ENCODE measurements around the gene DHX29.

DHX29 gene

DNA sequence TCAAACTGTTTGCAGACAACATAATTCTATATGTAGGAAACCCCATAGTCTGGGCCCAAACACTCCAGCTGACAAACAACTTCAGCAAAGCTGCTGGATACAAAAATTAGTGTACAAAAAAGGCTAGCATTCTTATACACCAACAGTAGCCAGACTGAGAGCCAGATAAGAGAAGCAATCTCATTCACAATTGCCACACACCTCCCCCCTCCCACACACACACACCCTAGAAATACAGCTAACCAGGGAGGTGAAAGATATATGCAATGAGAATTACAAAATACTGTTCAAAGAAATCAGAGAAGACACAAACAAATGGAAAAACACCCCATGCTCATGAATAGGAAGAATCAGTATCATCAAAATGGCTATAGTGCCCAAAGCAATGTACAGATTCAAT, 9.3 kb upstream of the DHX29 start:
- Histone ChIP-seq H3K27ac (no peak overlapping the region), H3K4me3 (ENCODE audit: low read depth, low read length) (no peak overlapping the region), H3K36me3 (ENCODE audit: control insufficient read depth, insufficient read depth, low read length) (no peaks in the 10 kb centered on the region), H3K9me3 (ENCODE audit: control insufficient read depth, low read length) (no peaks in the 10 kb centered on the region), H3K9ac (no peak overlapping the region), H2AFZ (no peak overlapping the region), H3K4me1 (no peaks in the 10 kb centered on the region), H3K79me2 (peaks cover 31% of the 10 kb centered on the region), H3K27me3 (ENCODE audit: control insufficient read depth, insufficient read depth, low read length) (no peaks in the 10 kb centered on the region), H3K4me2 (ENCODE audit: low read length) (no peak overlapping the region)
- TF ChIP-seq, protein P1, sequence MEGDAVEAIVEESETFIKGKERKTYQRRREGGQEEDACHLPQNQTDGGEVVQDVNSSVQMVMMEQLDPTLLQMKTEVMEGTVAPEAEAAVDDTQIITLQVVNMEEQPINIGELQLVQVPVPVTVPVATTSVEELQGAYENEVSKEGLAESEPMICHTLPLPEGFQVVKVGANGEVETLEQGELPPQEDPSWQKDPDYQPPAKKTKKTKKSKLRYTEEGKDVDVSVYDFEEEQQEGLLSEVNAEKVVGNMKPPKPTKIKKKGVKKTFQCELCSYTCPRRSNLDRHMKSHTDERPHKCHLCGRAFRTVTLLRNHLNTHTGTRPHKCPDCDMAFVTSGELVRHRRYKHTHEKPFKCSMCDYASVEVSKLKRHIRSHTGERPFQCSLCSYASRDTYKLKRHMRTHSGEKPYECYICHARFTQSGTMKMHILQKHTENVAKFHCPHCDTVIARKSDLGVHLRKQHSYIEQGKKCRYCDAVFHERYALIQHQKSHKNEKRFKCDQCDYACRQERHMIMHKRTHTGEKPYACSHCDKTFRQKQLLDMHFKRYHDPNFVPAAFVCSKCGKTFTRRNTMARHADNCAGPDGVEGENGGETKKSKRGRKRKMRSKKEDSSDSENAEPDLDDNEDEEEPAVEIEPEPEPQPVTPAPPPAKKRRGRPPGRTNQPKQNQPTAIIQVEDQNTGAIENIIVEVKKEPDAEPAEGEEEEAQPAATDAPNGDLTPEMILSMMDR (IDR thresholded peaks at IDR 0.05): no peak

DNA sequence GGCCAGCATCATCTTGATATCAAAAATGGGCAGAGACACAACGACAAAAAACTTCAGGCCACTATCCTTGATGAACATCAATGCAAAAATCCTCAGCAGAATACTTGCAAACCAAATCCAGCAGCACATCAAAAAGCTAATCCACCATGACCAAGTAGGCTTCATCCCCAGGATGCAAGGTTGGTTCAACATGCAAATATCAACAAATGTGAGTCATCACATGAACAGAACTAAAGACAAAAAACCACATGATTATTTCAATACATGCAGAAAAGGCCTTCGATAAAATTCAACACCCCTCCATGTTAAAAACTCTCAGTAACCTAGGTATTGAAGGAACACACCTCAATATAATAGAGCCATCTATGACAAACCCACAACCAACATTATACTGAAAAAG, 8.8 kb upstream of the DHX29 start:
- Histone ChIP-seq H3K9me3 (ENCODE audit: control insufficient read depth, low read length) (no peaks in the 10 kb centered on the region), H3K4me1 (no peaks in the 10 kb centered on the region), H3K4me3 (ENCODE audit: low read depth, low read length) (no peak overlapping the region), H3K4me2 (ENCODE audit: low read length) (no peak overlapping the region), H2AFZ (no peak overlapping the region), H3K27me3 (ENCODE audit: control insufficient read depth, insufficient read depth, low read length) (no peaks in the 10 kb centered on the region), H3K36me3 (ENCODE audit: control insufficient read depth, insufficient read depth, low read length) (no peaks in the 10 kb centered on the region), H3K79me2 (peaks cover 32% of the 10 kb centered on the region), H3K27ac (no peak overlapping the region), H3K9ac (no peak overlapping the region)
- TF ChIP-seq, protein P1 (IDR thresholded peaks at IDR 0.05): no peak

DNA sequence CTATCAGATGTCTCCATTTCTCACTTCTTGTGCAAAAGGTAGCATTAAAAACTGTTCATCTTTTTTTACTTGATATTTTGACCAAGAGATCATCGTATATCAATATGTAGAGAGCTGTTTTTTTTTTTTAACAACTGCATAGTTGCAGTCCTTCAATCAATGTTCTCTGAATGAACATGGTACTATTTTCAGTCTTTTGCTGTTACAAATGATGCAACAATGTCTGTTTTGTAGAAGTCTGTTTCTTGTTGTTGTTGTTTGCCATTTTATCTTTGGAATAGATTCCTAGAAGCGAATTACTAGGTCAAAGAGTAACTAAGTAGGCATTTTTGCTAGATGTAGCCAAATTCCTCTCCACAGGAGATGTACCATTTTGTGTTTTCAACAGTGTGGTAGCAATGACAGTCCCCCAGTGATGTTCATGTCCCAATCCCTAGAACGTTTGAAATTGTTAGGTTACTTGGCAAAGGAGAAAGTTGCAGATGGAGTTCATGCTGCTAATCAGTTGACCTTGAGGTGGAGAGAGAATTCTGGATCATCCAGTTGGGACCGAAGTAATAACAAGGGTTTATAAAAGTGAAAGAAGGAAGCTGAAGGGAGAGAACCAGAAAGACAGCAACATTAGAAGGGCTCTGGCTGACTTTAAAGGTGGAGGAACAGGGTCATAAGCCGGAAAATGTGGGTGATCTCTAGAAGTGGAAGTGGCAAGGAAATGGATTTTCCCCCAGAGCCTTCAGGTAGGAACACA, 6.5 kb upstream of the DHX29 start:
- H3K27ac ChIP-seq: no peak overlapping the region
- TF ChIP-seq, protein P1 (IDR thresholded peaks at IDR 0.05): no peak
- no peak overlapping the region for H3K4me3 ChIP-seq (ENCODE audit: low read depth, low read length)
- no peaks in the 10 kb centered on the region for H3K27me3 ChIP-seq (ENCODE audit: control insufficient read depth, insufficient read depth, low read length)
- H3K36me3 ChIP-seq (ENCODE audit: control insufficient read depth, insufficient read depth, low read length): no peaks in the 10 kb centered on the region
- no peak overlapping the region for H3K9ac ChIP-seq
- peaks cover 6% of the 10 kb centered on the region for H3K4me1 ChIP-seq
- H2AFZ ChIP-seq: no peak overlapping the region
- H3K9me3 ChIP-seq (ENCODE audit: control insufficient read depth, low read length): no peaks in the 10 kb centered on the region
- H3K79me2 ChIP-seq: peaks cover 47% of the 10 kb centered on the region
- H3K4me2 ChIP-seq (ENCODE audit: low read length): no peak overlapping the region

DNA sequence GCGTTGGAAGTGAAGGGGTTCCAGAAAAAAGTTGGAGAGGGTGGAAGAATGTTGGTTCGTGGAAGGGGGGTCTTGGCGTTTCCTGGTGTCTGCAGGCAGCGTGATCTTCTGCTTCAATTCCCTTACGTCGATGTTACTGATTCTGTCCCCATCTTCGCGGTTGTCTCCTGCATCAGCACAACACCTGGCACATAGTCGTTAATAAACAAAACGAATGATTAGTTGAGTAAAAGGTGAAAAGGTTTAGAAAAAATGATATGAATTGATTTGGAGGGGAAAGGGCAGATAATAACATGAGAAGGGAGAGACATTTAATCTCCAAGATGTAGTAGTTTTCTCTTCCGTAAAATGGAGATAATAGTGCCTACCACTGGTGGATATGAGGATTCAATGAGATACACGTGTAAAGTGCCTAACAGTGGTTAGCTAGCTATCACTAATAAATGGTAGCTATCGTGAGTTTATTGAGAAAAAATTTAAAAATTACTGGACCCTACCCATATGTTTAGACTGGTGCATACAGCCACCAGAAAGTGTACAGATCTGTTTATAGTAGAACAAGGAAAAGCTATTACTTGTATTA, 851 bp upstream of the DHX29 start:
- H3K27ac ChIP-seq: peak overlapping the region; percentile 92
- H2AFZ ChIP-seq: peak overlapping the region; percentile 94
- H3K4me1 ChIP-seq: peaks cover 18% of the 10 kb centered on the region
- no peaks in the 10 kb centered on the region for H3K36me3 ChIP-seq (ENCODE audit: control insufficient read depth, insufficient read depth, low read length)
- H3K9ac ChIP-seq: peak overlapping the region; percentile 65
- H3K27me3 ChIP-seq (ENCODE audit: control insufficient read depth, insufficient read depth, low read length): no peaks in the 10 kb centered on the region
- peaks cover 60% of the 10 kb centered on the region for H3K79me2 ChIP-seq
- H3K9me3 ChIP-seq (ENCODE audit: control insufficient read depth, low read length): no peaks in the 10 kb centered on the region
- TF ChIP-seq, protein P1 (IDR thresholded peaks at IDR 0.05): no peak
- H3K4me2 ChIP-seq (ENCODE audit: low read length): peak overlapping the region; percentile 86
- H3K4me3 ChIP-seq (ENCODE audit: low read depth, low read length): peak overlapping the region; percentile 94

Measured in parathyroid adenoma (tissue), 2 donors.